GM13977 (cell line): Measurements from ENCODE around the gene ALKBH1.
"Not testable (repeated sequence)": the region's sequence is repeated elsewhere in the genome, so short reads cannot be mapped to it uniquely, and the experiment has no call there.

Experiments used
- DNase-seq: peaks from one replicate; pipeline ENCODE4 v3.0.0; 2012; ENCODE audit warnings: low spot score
- CTCF ChIP-seq: IDR thresholded peaks from 2 replicates; pipeline ENCODE4 v1.5.1; 2012; ENCODE audit warnings: mild to moderate bottlenecking, control low read depth; ENCODE audit not compliant: insufficient read depth; ENCODE audit errors: extremely low read depth, missing control alignments
- in situ Hi-C: fragments of 300-500 bp; cut with MboI; formaldehyde crosslinking; loops from one replicate; pipeline ENCODE4 v1.12.0; 2022; ENCODE audit warnings: low sequenced_read_pairs, low pct_unique_long_range_greater_than_20kb, mixed read lengths, inconsistent platforms; ENCODE audit not compliant: unreplicated experiment

Gene ALKBH1

GRCh38 chr14:77674931-77675330, 32.9 kb downstream of the ALKBH1 start:
- in situ Hi-C loops, result loop anchor here (25.0 kb wide), 1 partner anchor 312 kb away; no protein-coding TSS in a partner anchor
- no peak for TF ChIP-seq CTCF
- no peak for DNase-seq

- TF ChIP-seq CTCF, result no peak
- in situ Hi-C loops, result loop anchor here (25.0 kb wide), 1 partner anchor 314 kb away; no protein-coding TSS in a partner anchor
- DNase-seq, result no peak
Measured at GRCh38 chr14:77673193-77673592, 34.6 kb downstream of the ALKBH1 start.

- no peak for DNase-seq
- no peak for TF ChIP-seq CTCF
- in situ Hi-C loops, result loop anchor here (25.0 kb wide), 1 partner anchor 320 kb away; no protein-coding TSS in a partner anchor
Measured at GRCh38 chr14:77667331-77667730, 40.5 kb downstream of the ALKBH1 start.

- no peak for TF ChIP-seq CTCF
- no peak for DNase-seq
- in situ Hi-C loops, result loop anchor here (25.0 kb wide), 1 partner anchor 324 kb away; no protein-coding TSS in a partner anchor
Measured at GRCh38 chr14:77663293-77663692, 44.5 kb downstream of the ALKBH1 start.

- DNase-seq, result not testable (repeated sequence)
- in situ Hi-C loops, result loop anchor here (25.0 kb wide), 1 partner anchor 326 kb away; no protein-coding TSS in a partner anchor
Measured at GRCh38 chr14:77661562-77661961, 46.3 kb downstream of the ALKBH1 start.

- TF ChIP-seq CTCF, result no peak
- in situ Hi-C loops, result loop anchor here (25.0 kb wide), 1 partner anchor 327 kb away; no protein-coding TSS in a partner anchor
- no peak for DNase-seq
Measured at GRCh38 chr14:77660754-77661153, 47.1 kb downstream of the ALKBH1 start.

- TF ChIP-seq CTCF, result no peak
- no peak for DNase-seq
- in situ Hi-C loops, result loop anchor here (25.0 kb wide), 1 partner anchor 327 kb away; no protein-coding TSS in a partner anchor
Measured at GRCh38 chr14:77659831-77660230, 48.0 kb downstream of the ALKBH1 start.
